Neural cell (in vitro differentiated cells): ENCODE measurements around the gene QKI.

Experiments used
- CTCF ChIP-seq: fragments of 450-650 bp; IDR thresholded peaks from 2 replicates; pipeline ENCODE4 v1.5.1; 2014; ENCODE audit warnings: antibody characterized with exemption, mild to moderate bottlenecking, moderate library complexity; ENCODE audit not compliant: poor library complexity, severe bottlenecking
- EP300 ChIP-seq: fragments of 450-650 bp; conservative IDR thresholded peaks from 2 replicates; pipeline ENCODE4 v1.6.1; 2014; ENCODE audit warnings: antibody characterized with exemption, mild to moderate bottlenecking, moderate library complexity; ENCODE audit not compliant: poor library complexity, severe bottlenecking
- EZH2 ChIP-seq: fragments of 200-600, 300-800 bp; shearing (Covaris generic), sonication (generic); IDR thresholded peaks from 2 replicates; pipeline ENCODE4 v1.6.1; 2014; ENCODE audit warnings: antibody characterized with exemption, low read length, borderline replicate concordance, mild to moderate bottlenecking; ENCODE audit not compliant: insufficient read depth, poor library complexity, severe bottlenecking
- POLR2AphosphoS5 ChIP-seq: IDR thresholded peaks from 2 replicates; pipeline ENCODE4 v1.6.1; 2012
- RAD21 ChIP-seq: fragments of 450-650 bp; conservative IDR thresholded peaks from 2 replicates; pipeline ENCODE4 v1.6.1; 2014; ENCODE audit warnings: antibody characterized with exemption, mild to moderate bottlenecking, moderate library complexity
- REST ChIP-seq: IDR thresholded peaks from 2 replicates; pipeline ENCODE4 v1.6.1; 2012; ENCODE audit warnings: borderline replicate concordance

DNA sequence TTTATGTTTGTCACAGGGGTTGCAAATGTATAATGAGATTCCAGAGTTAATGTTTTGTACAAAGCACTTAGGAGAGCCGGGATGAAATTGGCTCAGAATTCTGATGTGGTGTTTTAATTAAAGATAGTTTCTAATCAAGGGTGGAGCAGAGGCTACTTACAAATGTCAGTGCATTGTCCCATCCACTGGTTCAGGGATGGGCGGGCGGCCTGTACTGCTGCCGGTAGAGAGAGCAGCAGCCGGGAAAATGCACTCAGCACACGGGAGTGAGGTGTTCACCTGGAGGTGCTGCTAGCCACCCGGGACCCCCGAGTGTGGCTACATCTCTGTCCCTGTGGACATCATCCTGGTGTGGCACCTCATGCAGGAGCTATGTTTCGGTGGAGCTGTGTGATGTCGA lies 193.3 kb downstream of the QKI start:
- TF ChIP-seq CTCF = no peak
- no peak for TF ChIP-seq EP300
- no peak for TF ChIP-seq RAD21
- TF ChIP-seq REST = no peak
- TF ChIP-seq POLR2AphosphoS5 = no peak
- TF ChIP-seq EZH2 = no peak
